ENCODE data around the gene PHACTR1.
"Not testable (repeated sequence)": the region's sequence is repeated elsewhere in the genome, so short reads cannot be mapped to it uniquely, and the experiment has no call there.

PHACTR1 gene

GRCh38 chr6:13159822-13160221, 443.3 kb downstream of the PHACTR1 start:
- DNase-seq (ENCODE audit: low spot score), result not testable (repeated sequence)

- no peak for DNase-seq (ENCODE audit: low spot score)
These were observed 446.8 kb downstream of the PHACTR1 start for GRCh38 chr6:13163161-13163944.

GRCh38 chr6:13164291-13164690, 447.7 kb downstream of the PHACTR1 start:
- no peak for DNase-seq (ENCODE audit: low spot score)

GRCh38 chr6:13165502-13166172, 449.1 kb downstream of the PHACTR1 start:
- DNase-seq (ENCODE audit: low spot score), result no peak

- no peak for DNase-seq (ENCODE audit: low spot score)
These were observed 449.7 kb downstream of the PHACTR1 start for GRCh38 chr6:13166269-13166668.

GRCh38 chr6:13166916-13167315, 450.3 kb downstream of the PHACTR1 start:
- no peak for DNase-seq (ENCODE audit: low spot score)

GRCh38 chr6:13172291-13172690, 455.7 kb downstream of the PHACTR1 start:
- no peak for DNase-seq (ENCODE audit: low spot score)

GRCh38 chr6:13175087-13175486, 458.5 kb downstream of the PHACTR1 start:
- DNase-seq (ENCODE audit: low spot score), result no peak

GRCh38 chr6:13175759-13176158, 459.2 kb downstream of the PHACTR1 start:
- no peak for DNase-seq (ENCODE audit: low spot score)

- no peak for DNase-seq (ENCODE audit: low spot score)
These were observed 461.1 kb downstream of the PHACTR1 start for GRCh38 chr6:13177664-13178063.

GRCh38 chr6:13178107-13178506, 461.5 kb downstream of the PHACTR1 start:
- no peak for DNase-seq (ENCODE audit: low spot score)

- DNase-seq (ENCODE audit: low spot score), result no peak
These were observed 464.0 kb downstream of the PHACTR1 start for GRCh38 chr6:13180538-13180937.

- no peak for DNase-seq (ENCODE audit: low spot score)
These were observed 464.8 kb downstream of the PHACTR1 start for GRCh38 chr6:13181393-13181792.

GRCh38 chr6:13183415-13184088, 467.0 kb downstream of the PHACTR1 start:
- no peak for DNase-seq (ENCODE audit: low spot score)

GRCh38 chr6:13184089-13184468, 467.5 kb downstream of the PHACTR1 start:
- DNase-seq (ENCODE audit: low spot score), result no peak

GRCh38 chr6:13184547-13184946, 468.0 kb downstream of the PHACTR1 start:
- DNase-seq (ENCODE audit: low spot score), result no peak

- DNase-seq (ENCODE audit: low spot score), result no peak
These were observed 470.3 kb downstream of the PHACTR1 start for GRCh38 chr6:13186861-13187260.

GRCh38 chr6:13187692-13188091, 471.1 kb downstream of the PHACTR1 start:
- DNase-seq (ENCODE audit: low spot score), result no peak

GRCh38 chr6:13188306-13188705, 471.7 kb downstream of the PHACTR1 start:
- DNase-seq (ENCODE audit: low spot score), result no peak

- no peak for DNase-seq (ENCODE audit: low spot score)
These were observed 473.1 kb downstream of the PHACTR1 start for GRCh38 chr6:13189710-13190109.

- no peak for DNase-seq (ENCODE audit: low spot score)
These were observed 473.8 kb downstream of the PHACTR1 start for GRCh38 chr6:13190376-13190775.

- no peak for DNase-seq (ENCODE audit: low spot score)
These were observed 474.9 kb downstream of the PHACTR1 start for GRCh38 chr6:13191461-13191860.

GRCh38 chr6:13194852-13195251, 478.3 kb downstream of the PHACTR1 start:
- peak; percentile 26 for DNase-seq (ENCODE audit: low spot score)
